IMR-90 (cell line): ENCODE data around the gene CAMK2B. TPM values are rescaled to one million over a fixed set of nuclear protein-coding genes. Genes with fewer than 3 reads are reported as not detected.

ENCODE experiments used
- ELK1 ChIP-seq: fragments of 150-350 bp; IDR thresholded peaks from 2 replicates; pipeline ENCODE4 v1.6.1; 2016; ENCODE audit warnings: low read depth, mild to moderate bottlenecking, low read length, moderate library complexity, borderline replicate concordance
- FOS ChIP-seq: fragments of 150-350 bp; IDR thresholded peaks from 2 replicates; pipeline ENCODE4 v1.6.1; 2016; ENCODE audit warnings: low read depth, low read length
- POLR2A ChIP-seq: IDR thresholded peaks from 2 replicates; pipeline ENCODE4 v1.6.1; 2012; ENCODE audit warnings: mild to moderate bottlenecking, low read depth, low read length
- SMC3 ChIP-seq: fragments of 150-350 bp; IDR thresholded peaks from 2 replicates; pipeline ENCODE4 v1.6.1; 2016; ENCODE audit warnings: low read depth, mild to moderate bottlenecking, antibody characterized with exemption, low read length, moderate library complexity
- polyA plus RNA-seq, 3 experiments: library from polyadenylated mRNA; depleted of rRNA; stranded (reverse); fragments of >200 nt; gene quantifications; 2 replicates each; pipeline ENCODE4 v1.2.3, GENCODE V29; 2012; ENCODE audit warnings: low replicate concordance in 1 of 3
- total RNA-seq: library from RNA; depleted of rRNA; stranded (reverse); fragments of >200 nt; gene quantifications from 2 replicates; pipeline ENCODE4 v1.2.3, GENCODE V29; 2012

CAMK2B gene
- total and polyA plus RNA-seq, 2 of the 4 experiments (the other 2 are of a cell fraction) = 0.18 to 0.36 TPM

GRCh38 chr7:44258423-44258760 lies 67.0 kb downstream of the CAMK2B start (continued):
- TF ChIP-seq ELK1 (no peak), FOS (no peak), SMC3 (no peak), POLR2A (no peak)
